H1 (cell line): ENCODE measurements around the gene SPARCL1. TPM values are rescaled to one million over a fixed set of nuclear protein-coding genes. Genes with fewer than 3 reads are reported as not detected.
A peak's percentile ranks its signal among the peaks of the same experiment; 100 is the strongest.

Experiments used
- CTCF ChIA-PET: fragments of 300-600 bp; sonication (Branson Sonifier 250); formaldehyde crosslinking; loops from one replicate; lab custom pipeline; 2021; ENCODE audit not compliant: partially characterized antibody; lab: Charles Lee
- POLR2A ChIA-PET: fragments of 300-600 bp; sonication (Branson Sonifier 250); formaldehyde crosslinking; loops from one replicate; lab custom pipeline; 2021; ENCODE audit warnings: inconsistent platforms; ENCODE audit not compliant: partially characterized antibody; lab: Charles Lee
- DNase-seq, 2 experiments: peaks; one replicate each; pipeline versions ENCODE4 v3.0.0 to v3.0.0-alpha.2; 2010 to 2022; ENCODE audit warnings: low spot score in 2 of 2, low read depth in 1 of 2, mixed read lengths in 1 of 2
- FAIRE-seq: peaks from 2 replicates; lab custom pipeline; 2011; peaks lifted over from hg19 to GRCh38; lab: Jason Lieb, UNC
- H2AFZ ChIP-seq: 2 replicates; pipeline ENCODE4 v1.8.1; 2012; ENCODE audit warnings: low read length, inconsistent platforms
- H2AK5ac ChIP-seq: 2 replicates; pipeline ENCODE4 v1.6.1; 2013; ENCODE audit warnings: low read depth, low read length
- H2BK120ac ChIP-seq: replicated peaks from 2 replicates; pipeline ENCODE3; 2013; ENCODE audit warnings: low read depth, low read length, inconsistent platforms
- H2BK12ac ChIP-seq: 2 replicates; pipeline ENCODE4 v1.6.1; 2013; ENCODE audit warnings: low read depth, low read length
- H2BK15ac ChIP-seq: 2 replicates; pipeline ENCODE4 v1.6.1; 2013; ENCODE audit warnings: low read length
- H2BK20ac ChIP-seq: 2 replicates; pipeline ENCODE4 v1.6.1; 2013; ENCODE audit warnings: low read length
- H2BK5ac ChIP-seq: 2 replicates; pipeline ENCODE4 v1.6.1; 2013; ENCODE audit warnings: low read depth, low read length
- H3K14ac ChIP-seq: 2 replicates; pipeline ENCODE4 v1.6.1; 2013; ENCODE audit warnings: inconsistent platforms; ENCODE audit not compliant: insufficient read length
- H3K18ac ChIP-seq: 2 replicates; pipeline ENCODE4 v1.6.1; 2013; ENCODE audit warnings: low read length; ENCODE audit errors: extremely low read depth
- H3K23ac ChIP-seq: 2 replicates; pipeline ENCODE4 v1.6.1; 2013; ENCODE audit warnings: inconsistent platforms; ENCODE audit not compliant: insufficient read length
- H3K23me2 ChIP-seq: 2 replicates; pipeline ENCODE4 v1.6.1; 2013; ENCODE audit warnings: low read depth, low read length
- H3K27ac ChIP-seq: 2 replicates; pipeline ENCODE4 v1.6.1; 2011; ENCODE audit warnings: low read depth, low read length, inconsistent platforms
- H3K27me3 ChIP-seq, 4 experiments: replicated peaks in 1 of 4; 1 replicate in 1 of 4; 2 replicates in 3 of 4; pipeline versions ENCODE4 v1.6.1 to v1.8.1; 2011 to 2013; ENCODE audit warnings: low read length in 3 of 4, mild to moderate bottlenecking in 3 of 4, inconsistent platforms in 2 of 4, mixed read lengths in 2 of 4, moderate library complexity in 1 of 4; ENCODE audit not compliant: control insufficient read depth in 3 of 4, insufficient read depth in 3 of 4; ENCODE audit errors: extremely low read depth in 1 of 4
- H3K36me3 ChIP-seq, 4 experiments: 2 replicates each; pipeline versions ENCODE4 v1.6.1 to v1.8.1; 2011 to 2013; ENCODE audit warnings: mild to moderate bottlenecking in 4 of 4, low read length in 3 of 4, moderate library complexity in 2 of 4, control low read depth in 1 of 4, inconsistent platforms in 1 of 4; ENCODE audit not compliant: insufficient read depth in 4 of 4, control insufficient read depth in 2 of 4
- H3K4ac ChIP-seq: replicated peaks from 2 replicates; pipeline ENCODE3; 2013; ENCODE audit warnings: low read length, low read depth, mixed read lengths, inconsistent platforms; ENCODE audit not compliant: insufficient read length
- H3K4me1 ChIP-seq, 4 experiments: replicated peaks in 1 of 4; 1 replicate in 1 of 4; 2 replicates in 3 of 4; pipeline versions ENCODE4 v1.6.1 to v1.8.1; 2011 to 2013; ENCODE audit warnings: low read length in 3 of 4, inconsistent platforms in 2 of 4, mixed read lengths in 1 of 4; ENCODE audit not compliant: insufficient read depth in 4 of 4, control insufficient read depth in 3 of 4
- H3K4me2 ChIP-seq, 2 experiments: 2 replicates each; pipeline versions ENCODE4 v1.6.1 to v1.8.1; 2011 to 2013; ENCODE audit warnings: low read depth in 2 of 2, low read length in 2 of 2, control low read depth in 1 of 2, inconsistent platforms in 1 of 2, mild to moderate bottlenecking in 1 of 2; ENCODE audit not compliant: insufficient read depth in 1 of 2
- H3K4me3 ChIP-seq, 4 experiments: fragments of 200-600, 300-600 bp in 1 of 4; sonication (generic), shearing (Covaris generic), sonication (Bioruptor Twin) in 1 of 4; 2 replicates each; pipeline versions ENCODE4 v1.5.1 to v1.8.1; 2011 to 2016; ENCODE audit warnings: low read length in 4 of 4, low read depth in 3 of 4, control low read depth in 2 of 4, inconsistent platforms in 2 of 4, mild to moderate bottlenecking in 2 of 4, mixed read lengths in 1 of 4, moderate library complexity in 1 of 4; ENCODE audit not compliant: insufficient read depth in 2 of 4; ENCODE audit errors: extremely low read depth in 1 of 4
- H3K56ac ChIP-seq: replicated peaks from 2 replicates; pipeline ENCODE3; 2013; ENCODE audit warnings: low read depth, mild to moderate bottlenecking, mixed read lengths, low read length, inconsistent platforms; ENCODE audit not compliant: insufficient read length
- H3K79me1 ChIP-seq: 2 replicates; pipeline ENCODE4 v1.6.1; 2013; ENCODE audit warnings: low read depth, low read length, control low read depth
- H3K79me2 ChIP-seq, 2 experiments: 2 replicates each; pipeline versions ENCODE4 v1.6.1 to v1.8.1; 2012 to 2013; ENCODE audit warnings: low read length in 2 of 2, mild to moderate bottlenecking in 2 of 2, inconsistent platforms in 1 of 2; ENCODE audit not compliant: insufficient read depth in 2 of 2, control insufficient read depth in 1 of 2
- H3K9ac ChIP-seq, 4 experiments: replicated peaks in 1 of 4; 1 replicate in 1 of 4; 2 replicates in 3 of 4; pipeline versions ENCODE4 v1.6.1 to v1.8.1; 2011 to 2013; ENCODE audit warnings: low read depth in 3 of 4, low read length in 3 of 4, control low read depth in 2 of 4, mild to moderate bottlenecking in 2 of 4, moderate library complexity in 2 of 4, inconsistent platforms in 1 of 4; ENCODE audit errors: extremely low read depth in 1 of 4
- H3K9me3 ChIP-seq, 2 experiments: 2 replicates each; pipeline versions ENCODE4 v1.6.1 to v1.8.1; 2012 to 2013; ENCODE audit warnings: mild to moderate bottlenecking in 2 of 2, moderate library complexity in 2 of 2, control low read depth in 1 of 2, inconsistent platforms in 1 of 2, low read depth in 1 of 2, low read length in 1 of 2, mixed read lengths in 1 of 2; ENCODE audit not compliant: insufficient read depth in 2 of 2
- H4K20me1 ChIP-seq, 2 experiments: replicated peaks in 1 of 2; 2 replicates each; pipeline versions ENCODE3 to v1.8.1; 2011 to 2013; ENCODE audit warnings: inconsistent platforms in 2 of 2, low read length in 2 of 2, mild to moderate bottlenecking in 1 of 2; ENCODE audit not compliant: insufficient read depth in 2 of 2, control insufficient read depth in 1 of 2
- H4K5ac ChIP-seq: 2 replicates; pipeline ENCODE4 v1.6.1; 2013; ENCODE audit warnings: low read length, low read depth, mixed read lengths, inconsistent platforms; ENCODE audit not compliant: insufficient read length
- H4K8ac ChIP-seq: 2 replicates; pipeline ENCODE4 v1.8.0; 2013; ENCODE audit warnings: mild to moderate bottlenecking, moderate library complexity, low read length, inconsistent platforms; ENCODE audit not compliant: insufficient read depth; ENCODE audit errors: extremely low read depth
- H4K91ac ChIP-seq: replicated peaks from 2 replicates; pipeline ENCODE3; 2013; ENCODE audit warnings: low read length, mixed read lengths, inconsistent platforms; ENCODE audit not compliant: insufficient read length
- BACH1 ChIP-seq: IDR thresholded peaks from 2 replicates; pipeline ENCODE4 v1.6.1; 2012; ENCODE audit warnings: low read length, improper control_type of control experiment
- BCL11A ChIP-seq, 2 experiments: IDR thresholded peaks; one replicate each; pipeline ENCODE4 v1.6.1; 2011; ENCODE audit warnings: low read depth in 2 of 2, low read length in 2 of 2, mild to moderate bottlenecking in 2 of 2
- CBX5 ChIP-seq: fragments of 300-800, 300-1000 bp; sonication (generic); IDR thresholded peaks from 2 replicates; pipeline ENCODE4 v1.7.1; 2016; ENCODE audit warnings: antibody characterized with exemption, low read length, low read depth
- CBX8 ChIP-seq: fragments of 300-800, 300-1000 bp; sonication (generic); IDR thresholded peaks from 2 replicates; pipeline ENCODE4 v1.7.1; 2016; ENCODE audit warnings: low read depth, low read length, borderline replicate concordance
- FOSL1 ChIP-seq: IDR thresholded peaks from 2 replicates; pipeline ENCODE4 v1.6.1; 2011; ENCODE audit warnings: mild to moderate bottlenecking, low read depth, low read length, moderate library complexity; ENCODE audit not compliant: insufficient read depth
- KDM4A ChIP-seq: IDR thresholded peaks from one replicate; pipeline ENCODE4 v1.7.1; 2012; ENCODE audit warnings: low read depth, mild to moderate bottlenecking, moderate library complexity, low read length, inconsistent platforms; ENCODE audit not compliant: severe bottlenecking
- NANOG ChIP-seq: IDR thresholded peaks from 2 replicates; pipeline ENCODE4 v1.6.1; 2011; ENCODE audit warnings: low read length, low read depth, mild to moderate bottlenecking, inconsistent platforms; ENCODE audit not compliant: insufficient read depth, poor library complexity, severe bottlenecking
- RNF2 ChIP-seq: fragments of 200-900, 300-1000 bp; sonication (generic); IDR thresholded peaks from 2 replicates; pipeline ENCODE4 v1.7.1; 2016; ENCODE audit warnings: borderline replicate concordance, low read depth, mild to moderate bottlenecking, antibody characterized with exemption, low read length; ENCODE audit not compliant: poor library complexity, severe bottlenecking; ENCODE audit errors: missing control alignments
- SIRT6 ChIP-seq: IDR thresholded peaks from one replicate; pipeline ENCODE4 v1.7.1; 2012; ENCODE audit warnings: low read length, inconsistent platforms
- SP2 ChIP-seq: IDR thresholded peaks from 2 replicates; pipeline ENCODE4 v1.6.1; 2012; ENCODE audit warnings: mild to moderate bottlenecking, low read length, inconsistent platforms
- WGBS, 2 experiments: shearing (Covaris generic) in 1 of 2; methylation state at CpG; one replicate each; pipeline versions ENCODE4 v1.1.6 to v1.1.7; 2013 to 2015; ENCODE audit warnings: low lambda C conversion rate in 2 of 2, mixed read lengths in 2 of 2, inconsistent platforms in 1 of 2, low coverage in 1 of 2, missing lambda C conversion rate in 1 of 2; ENCODE audit not compliant: insufficient replicate concordance in 2 of 2, insufficient coverage in 1 of 2, insufficient read length in 1 of 2; ENCODE audit errors: extremely low coverage in 1 of 2, missing lambda C conversion rate in 1 of 2; 5-methylcytosine and 5-hydroxymethylcytosine counted together
- polyA plus RNA-seq, 7 experiments: library from polyadenylated mRNA; depleted of rRNA in 3 of 7; stranded (reverse) in 5 of 7; unstranded in 2 of 7; fragments of >200 nt in 5 of 7; fragments of 200-250 nt in 2 of 7; gene quantifications; 1 replicate in 5 of 7; 2 replicates in 1 of 7; 4 replicates in 1 of 7; pipeline versions ENCODE4 v1.2.1 to v1.2.3, GENCODE V29; 2011 to 2013; ENCODE audit warnings: missing spikeins in 2 of 7, mixed read lengths in 2 of 7
- total RNA-seq: library from RNA; stranded (reverse); fragmentation: NEBNext Ultra II Directional; extraction: Animal tissue kit (Norgen Biotek cat#: 25700); gene quantifications from 2 replicates; pipeline ENCODE4 v1.2.1, GENCODE V29; 2021
- TF ChIP-seq, protein P1 (sequence below): IDR thresholded peaks from 2 replicates; pipeline ENCODE4 v1.6.1; 2012; ENCODE audit warnings: inconsistent platforms

Gene SPARCL1
- total and polyA plus RNA-seq, 2 of the 8 experiments (the other 6 are each of a cell fraction or from before 2014, with no cell fraction given) = 0.48 to 0.51 TPM

GRCh38 chr4:87517621-87518020 lies 11.6 kb downstream of the SPARCL1 start:
- no peaks in the 10 kb centered on the region for H3K79me1 ChIP-seq
- ChIA-PET POLR2A (no interaction called here), CTCF (interaction anchor here (0.6 to 1.6 kb wide), 2 partner anchors 28 to 1611 kb away, joined by 3 to 5 read pairs; no protein-coding TSS in a partner anchor)
- no peaks in the 10 kb centered on the region; the same call in 1 of the 2 replicates for H3K23me2 ChIP-seq
- FAIRE-seq (peak; percentile 32), DNase-seq (no peak)
- no peak overlapping the region for H3K4me2 ChIP-seq
- H3K18ac ChIP-seq = no peak overlapping the region
- H4K91ac ChIP-seq = no peak overlapping the region
- H4K5ac ChIP-seq = no peak overlapping the region
- no peak overlapping the region for H3K56ac ChIP-seq
- H2BK5ac ChIP-seq = no peak overlapping the region
- no peaks in the 10 kb centered on the region for H3K9me3 ChIP-seq
- H3K4ac ChIP-seq = no peak overlapping the region
- H3K79me2 ChIP-seq = no peaks in the 10 kb centered on the region
- no peak overlapping the region for H2BK12ac ChIP-seq
- no peak overlapping the region for H2BK15ac ChIP-seq
- WGBS, 2 experiments = 80% methylated on average over 2 of the region's 2 CpGs; no CpG with 5 or more reads in 1 of the 2 experiments
- H4K8ac ChIP-seq = no peak overlapping the region
- H2AFZ ChIP-seq = no peak overlapping the region
- no peaks in the 10 kb centered on the region for H4K20me1 ChIP-seq
- no peaks in the 10 kb centered on the region for H3K36me3 ChIP-seq
- no peak overlapping the region for H2BK120ac ChIP-seq
- H3K14ac ChIP-seq = no peak overlapping the region
- H3K27ac ChIP-seq = no peak overlapping the region
- no peak overlapping the region for H3K9ac ChIP-seq
- H3K4me3 ChIP-seq = no peak overlapping the region
- H3K4me1 ChIP-seq = peaks cover 2 to 5% (median 4%) of the 10 kb centered on the region in 4 experiments; a peak in 5 of 7 replicates
- no peak overlapping the region for H2BK20ac ChIP-seq
- no peak overlapping the region for H2AK5ac ChIP-seq
- no peaks in the 10 kb centered on the region; a peak in 2 of 7 replicates for H3K27me3 ChIP-seq
- H3K23ac ChIP-seq = no peak overlapping the region
- no peak for TF ChIP-seq RNF2
- no peak for TF ChIP-seq SP2
- no peak for TF ChIP-seq CBX5
- TF ChIP-seq, protein P1, sequence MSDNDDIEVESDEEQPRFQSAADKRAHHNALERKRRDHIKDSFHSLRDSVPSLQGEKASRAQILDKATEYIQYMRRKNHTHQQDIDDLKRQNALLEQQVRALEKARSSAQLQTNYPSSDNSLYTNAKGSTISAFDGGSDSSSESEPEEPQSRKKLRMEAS = no peak
- TF ChIP-seq CBX8 = no peak
- TF ChIP-seq SIRT6 = no peak
- no peak for TF ChIP-seq NANOG
- no peak for TF ChIP-seq BACH1
- TF ChIP-seq KDM4A = no peak
- TF ChIP-seq FOSL1 = no peak
- no peak for TF ChIP-seq BCL11A (IDR thresholded peaks at IDR 0.05; ENCODE audit: low read depth in 2 of 2, low read length in 2 of 2)
